Measurements from ENCODE around the gene PDCD1LG2.

The PDCD1LG2 gene

GRCh38 chr9:5556101-5556705 is 45.9 kb downstream of the PDCD1LG2 start:
- POLR2A ChIA-PET, result no interaction called here
- CTCF ChIA-PET, result interaction anchor here (0.9 kb wide), 1 partner anchor 50 kb away, joined by 3 read pairs; no protein-coding TSS in a partner anchor
- no peak for DNase-seq (ENCODE audit: low read depth, low spot score)
- TF ChIP-seq CTCF (IDR thresholded peaks at IDR 0.05; ENCODE audit: insufficient read depth, low read length, missing control alignments), result no peak
- no peak overlapping the region for H3K4me3 ChIP-seq (ENCODE audit: low read depth, low read length)

- ChIA-PET POLR2A (no interaction called here), CTCF (interaction anchor here (0.6 to 2.9 kb wide), 4 partner anchors 19 to 91 kb away, joined by 3 to 10 read pairs (median 3); no protein-coding TSS in a partner anchor)
- no peak for TF ChIP-seq CTCF (IDR thresholded peaks at IDR 0.05; ENCODE audit: insufficient read depth, low read length, missing control alignments)
- DNase-seq (ENCODE audit: low read depth, low spot score), result no peak
- H3K4me3 ChIP-seq (ENCODE audit: low read depth, low read length), result no peak overlapping the region
Observed at GRCh38 chr9:5557606-5558587, 47.6 kb downstream of the PDCD1LG2 start.

GRCh38 chr9:5559659-5560058 is 49.3 kb downstream of the PDCD1LG2 start:
- no peak overlapping the region for H3K4me3 ChIP-seq (ENCODE audit: low read depth, low read length)
- DNase-seq (ENCODE audit: low read depth, low spot score), result no peak
- ChIA-PET POLR2A (no interaction called here), CTCF (interaction anchor here (1.4 to 2.9 kb wide), 2 partner anchors 28 to 41 kb away, joined by 3 to 10 read pairs; no protein-coding TSS in a partner anchor)
- no peak for TF ChIP-seq CTCF (IDR thresholded peaks at IDR 0.05; ENCODE audit: insufficient read depth, low read length, missing control alignments)

- no peak for TF ChIP-seq CTCF (IDR thresholded peaks at IDR 0.05; ENCODE audit: insufficient read depth, low read length, missing control alignments)
- no peak overlapping the region for H3K4me3 ChIP-seq (ENCODE audit: low read depth, low read length)
- POLR2A ChIA-PET, result no interaction called here
- CTCF ChIA-PET, result interaction anchor here (2.9 kb wide), 1 partner anchor 28 kb away, joined by 10 read pairs; no protein-coding TSS in a partner anchor
- no peak for DNase-seq (ENCODE audit: low read depth, low spot score)
Observed at GRCh38 chr9:5560443-5561100, 50.2 kb downstream of the PDCD1LG2 start.

GRCh38 chr9:5561828-5562488 is 51.6 kb downstream of the PDCD1LG2 start:
- POLR2A ChIA-PET, result no interaction called here
- TF ChIP-seq CTCF (IDR thresholded peaks at IDR 0.05; ENCODE audit: insufficient read depth, low read length, missing control alignments), result no peak
- DNase-seq (ENCODE audit: low read depth, low spot score), result no peak
- no peak overlapping the region for H3K4me3 ChIP-seq (ENCODE audit: low read depth, low read length)
- CTCF ChIA-PET, result interaction anchor here (1.1 to 2.1 kb wide), 2 partner anchors 28 to 46 kb away, joined by 3 to 6 read pairs; no protein-coding TSS in a partner anchor

Data from AG04449 (cell line).